HEK293 (cell line): ENCODE results near the gene RPN2.
A peak's percentile ranks its signal among the peaks of the same experiment; 100 is the strongest.

Source experiments
- BCL11A ChIP-seq: fragments of 450-650 bp; formaldehyde crosslinking; IDR thresholded peaks from 2 replicates; pipeline ENCODE4 v1.5.1; 2016; ENCODE audit warnings: low read depth, missing biosample characterization, missing genetic modification characterization
- GLI2 ChIP-seq: fragments of 450-650 bp; formaldehyde crosslinking; IDR thresholded peaks from 2 replicates; pipeline ENCODE4; 2017; ENCODE audit warnings: missing biosample characterization, missing genetic modification characterization, low read depth, borderline replicate concordance
- OSR2 ChIP-seq: fragments of 450-650 bp; formaldehyde crosslinking; IDR thresholded peaks from 2 replicates; pipeline ENCODE4 v1.5.1; 2016; ENCODE audit warnings: missing biosample characterization, missing genetic modification characterization
- SETDB1 ChIP-seq: IDR thresholded peaks from one replicate; pipeline ENCODE4 v1.6.1; 2017; ENCODE audit warnings: mild to moderate bottlenecking, low read length, moderate library complexity, mixed read lengths; ENCODE audit not compliant: insufficient read length
- SP7 ChIP-seq: fragments of 450-650 bp; formaldehyde crosslinking; IDR thresholded peaks from 2 replicates; pipeline ENCODE4 v1.5.1; 2016; ENCODE audit warnings: missing biosample characterization, missing genetic modification characterization
- TRIM28 ChIP-seq: IDR thresholded peaks from 2 replicates; pipeline ENCODE4 v1.6.1; 2011; ENCODE audit warnings: low read length, control low read depth, borderline replicate concordance
- ZEB2 ChIP-seq: fragments of 450-650 bp; formaldehyde crosslinking; IDR thresholded peaks from 2 replicates; pipeline ENCODE4 v1.5.1; 2016; ENCODE audit warnings: missing biosample characterization, missing genetic modification characterization
- ZFP3 ChIP-seq: fragments of 450-650 bp; formaldehyde crosslinking; IDR thresholded peaks from 2 replicates; pipeline ENCODE4 v1.5.1; 2016; ENCODE audit warnings: low read depth, missing biosample characterization, missing genetic modification characterization
- ZNF132 ChIP-seq: fragments of 450-650 bp; formaldehyde crosslinking; IDR thresholded peaks from 2 replicates; pipeline ENCODE4 v1.5.1; 2017; ENCODE audit warnings: missing biosample characterization, missing genetic modification characterization, borderline replicate concordance
- ZNF133 ChIP-seq: fragments of 450-650 bp; formaldehyde crosslinking; IDR thresholded peaks from 2 replicates; pipeline ENCODE4 v1.5.1; 2016; ENCODE audit warnings: missing biosample characterization, missing genetic modification characterization
- ZNF18 ChIP-seq: fragments of 450-650 bp; formaldehyde crosslinking; IDR thresholded peaks from 2 replicates; pipeline ENCODE4 v1.5.1; 2016; ENCODE audit warnings: missing biosample characterization, missing genetic modification characterization
- ZNF202 ChIP-seq: fragments of 450-650 bp; formaldehyde crosslinking; IDR thresholded peaks from 2 replicates; pipeline ENCODE4 v1.5.1; 2016; ENCODE audit warnings: missing biosample characterization, missing genetic modification characterization, borderline replicate concordance
- ZNF211 ChIP-seq: fragments of 450-650 bp; formaldehyde crosslinking; IDR thresholded peaks from 2 replicates; pipeline ENCODE4 v1.5.1; 2016; ENCODE audit warnings: low read depth, missing biosample characterization, missing genetic modification characterization
- ZNF24 ChIP-seq: fragments of 450-650 bp; formaldehyde crosslinking; IDR thresholded peaks from 2 replicates; pipeline ENCODE4 v1.5.1; 2016; ENCODE audit warnings: missing biosample characterization, missing genetic modification characterization
- ZNF302 ChIP-seq: fragments of 450-650 bp; formaldehyde crosslinking; IDR thresholded peaks from 2 replicates; pipeline ENCODE4 v1.5.1; 2016; ENCODE audit warnings: missing biosample characterization, missing genetic modification characterization, low read depth
- ZNF350 ChIP-seq: fragments of 450-650 bp; formaldehyde crosslinking; IDR thresholded peaks from 2 replicates; pipeline ENCODE4 v1.5.0; 2017; ENCODE audit warnings: missing biosample characterization, mild to moderate bottlenecking, missing genetic modification characterization
- ZNF362 ChIP-seq: fragments of 450-650 bp; formaldehyde crosslinking; IDR thresholded peaks from 2 replicates; pipeline ENCODE4 v1.5.1; 2016; ENCODE audit warnings: missing biosample characterization, missing genetic modification characterization
- ZNF391 ChIP-seq: fragments of 450-650 bp; formaldehyde crosslinking; IDR thresholded peaks from 2 replicates; pipeline ENCODE4 v1.5.1; 2016; ENCODE audit warnings: low read depth, missing biosample characterization, missing genetic modification characterization, borderline replicate concordance
- ZNF555 ChIP-seq: fragments of 450-650 bp; formaldehyde crosslinking; conservative IDR thresholded peaks from 2 replicates; pipeline ENCODE4 v1.5.1; 2017; ENCODE audit warnings: missing biosample characterization, mild to moderate bottlenecking, missing genetic modification characterization, inconsistent platforms
- ZNF571 ChIP-seq: fragments of 450-650 bp; formaldehyde crosslinking; IDR thresholded peaks from 2 replicates; pipeline ENCODE4 v1.5.0; 2017; ENCODE audit warnings: missing biosample characterization, missing genetic modification characterization
- ZNF629 ChIP-seq: fragments of 450-650 bp; formaldehyde crosslinking; IDR thresholded peaks from 2 replicates; pipeline ENCODE4 v1.5.1; 2017; ENCODE audit warnings: missing biosample characterization, missing genetic modification characterization
- ZNF658 ChIP-seq: fragments of 450-650 bp; formaldehyde crosslinking; IDR thresholded peaks from 2 replicates; pipeline ENCODE4; 2016; ENCODE audit warnings: missing biosample characterization, missing genetic modification characterization
- ZNF701 ChIP-seq: fragments of 450-650 bp; formaldehyde crosslinking; IDR thresholded peaks from 2 replicates; pipeline ENCODE4 v1.5.1; 2016; ENCODE audit warnings: missing biosample characterization, missing genetic modification characterization
- ZNF768 ChIP-seq: fragments of 450-650 bp; formaldehyde crosslinking; IDR thresholded peaks from 2 replicates; pipeline ENCODE4 v1.5.1; 2018; ENCODE audit warnings: missing biosample characterization, mild to moderate bottlenecking, missing genetic modification characterization
- ZNF830 ChIP-seq: fragments of 450-650 bp; IDR thresholded peaks from 2 replicates; pipeline ENCODE4 v1.5.0; 2018; ENCODE audit warnings: missing biosample characterization, missing genetic modification characterization, low read depth, mild to moderate bottlenecking, moderate library complexity
- TF ChIP-seq, protein P1 (sequence below): fragments of 450-650 bp; formaldehyde crosslinking; IDR thresholded peaks from 2 replicates; pipeline ENCODE4; 2016; ENCODE audit warnings: missing biosample characterization, missing genetic modification characterization
- TF ChIP-seq, protein P2 (sequence below): fragments of 450-650 bp; formaldehyde crosslinking; IDR thresholded peaks from 2 replicates; pipeline ENCODE4 v1.5.1; 2017; ENCODE audit warnings: missing biosample characterization, missing genetic modification characterization
- TF ChIP-seq, protein P3 (sequence below): fragments of 450-650 bp; formaldehyde crosslinking; IDR thresholded peaks from 2 replicates; pipeline ENCODE4 v1.5.1; 2016; ENCODE audit warnings: missing biosample characterization, missing genetic modification characterization
- TF ChIP-seq, protein P4 (sequence below): fragments of 450-650 bp; formaldehyde crosslinking; IDR thresholded peaks from 2 replicates; pipeline ENCODE4 v1.5.1; 2016; ENCODE audit warnings: missing biosample characterization, missing genetic modification characterization, low read depth

RPN2 gene

GRCh38 chr20:37178839-37179682 is at the start of gene RPN2, which contains the start of gene MROH8 (continued):
- TF ChIP-seq, protein P1, sequence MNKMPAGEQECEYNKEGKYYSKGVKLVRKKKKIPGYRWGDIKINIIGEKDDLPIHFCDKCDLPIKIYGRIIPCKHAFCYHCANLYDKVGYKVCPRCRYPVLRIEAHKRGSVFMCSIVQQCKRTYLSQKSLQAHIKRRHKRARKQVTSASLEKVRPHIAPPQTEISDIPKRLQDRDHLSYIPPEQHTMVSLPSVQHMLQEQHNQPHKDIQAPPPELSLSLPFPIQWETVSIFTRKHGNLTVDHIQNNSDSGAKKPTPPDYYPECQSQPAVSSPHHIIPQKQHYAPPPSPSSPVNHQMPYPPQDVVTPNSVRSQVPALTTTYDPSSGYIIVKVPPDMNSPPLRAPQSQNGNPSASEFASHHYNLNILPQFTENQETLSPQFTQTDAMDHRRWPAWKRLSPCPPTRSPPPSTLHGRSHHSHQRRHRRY (tag by site-specific recombination) = no peak
- TF ChIP-seq ZNF830 (tag by site-specific recombination) (no peak), SP7 (tag by site-specific recombination) (peak; percentile 76), ZNF629 (tag by site-specific recombination) (no peak), ZNF24 (no peak), ZNF658 (tag by site-specific recombination) (no peak), ZNF202 (tag by site-specific recombination) (no peak), BCL11A (tag by site-specific recombination) (no peak), SETDB1 (no peak), ZNF571 (tag by site-specific recombination) (no peak), GLI2 (tag by site-specific recombination) (no peak), TRIM28 (no peak), OSR2 (peak; percentile 67), ZNF133 (tag by site-specific recombination) (no peak), ZNF362 (peak; percentile 78), ZNF555 (no peak), ZNF211 (tag by site-specific recombination) (no peak), ZFP3 (no peak), ZNF701 (tag by site-specific recombination) (no peak), ZNF302 (tag by site-specific recombination) (no peak), ZEB2 (tag by site-specific recombination) (no peak; the same call in 1 of the 2 replicates), ZNF350 (tag by site-specific recombination) (no peak), ZNF132 (tag by site-specific recombination) (no peak), ZNF18 (tag by site-specific recombination) (peak; percentile 15; the same call in 1 of the 2 replicates), ZNF768 (tag by site-specific recombination) (no peak), ZNF391 (no peak; the same call in 1 of the 2 replicates)
- TF ChIP-seq, protein P2, sequence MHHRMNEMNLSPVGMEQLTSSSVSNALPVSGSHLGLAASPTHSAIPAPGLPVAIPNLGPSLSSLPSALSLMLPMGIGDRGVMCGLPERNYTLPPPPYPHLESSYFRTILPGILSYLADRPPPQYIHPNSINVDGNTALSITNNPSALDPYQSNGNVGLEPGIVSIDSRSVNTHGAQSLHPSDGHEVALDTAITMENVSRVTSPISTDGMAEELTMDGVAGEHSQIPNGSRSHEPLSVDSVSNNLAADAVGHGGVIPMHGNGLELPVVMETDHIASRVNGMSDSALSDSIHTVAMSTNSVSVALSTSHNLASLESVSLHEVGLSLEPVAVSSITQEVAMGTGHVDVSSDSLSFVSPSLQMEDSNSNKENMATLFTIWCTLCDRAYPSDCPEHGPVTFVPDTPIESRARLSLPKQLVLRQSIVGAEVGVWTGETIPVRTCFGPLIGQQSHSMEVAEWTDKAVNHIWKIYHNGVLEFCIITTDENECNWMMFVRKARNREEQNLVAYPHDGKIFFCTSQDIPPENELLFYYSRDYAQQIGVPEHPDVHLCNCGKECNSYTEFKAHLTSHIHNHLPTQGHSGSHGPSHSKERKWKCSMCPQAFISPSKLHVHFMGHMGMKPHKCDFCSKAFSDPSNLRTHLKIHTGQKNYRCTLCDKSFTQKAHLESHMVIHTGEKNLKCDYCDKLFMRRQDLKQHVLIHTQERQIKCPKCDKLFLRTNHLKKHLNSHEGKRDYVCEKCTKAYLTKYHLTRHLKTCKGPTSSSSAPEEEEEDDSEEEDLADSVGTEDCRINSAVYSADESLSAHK = peak; percentile 99
- TF ChIP-seq, protein P3, sequence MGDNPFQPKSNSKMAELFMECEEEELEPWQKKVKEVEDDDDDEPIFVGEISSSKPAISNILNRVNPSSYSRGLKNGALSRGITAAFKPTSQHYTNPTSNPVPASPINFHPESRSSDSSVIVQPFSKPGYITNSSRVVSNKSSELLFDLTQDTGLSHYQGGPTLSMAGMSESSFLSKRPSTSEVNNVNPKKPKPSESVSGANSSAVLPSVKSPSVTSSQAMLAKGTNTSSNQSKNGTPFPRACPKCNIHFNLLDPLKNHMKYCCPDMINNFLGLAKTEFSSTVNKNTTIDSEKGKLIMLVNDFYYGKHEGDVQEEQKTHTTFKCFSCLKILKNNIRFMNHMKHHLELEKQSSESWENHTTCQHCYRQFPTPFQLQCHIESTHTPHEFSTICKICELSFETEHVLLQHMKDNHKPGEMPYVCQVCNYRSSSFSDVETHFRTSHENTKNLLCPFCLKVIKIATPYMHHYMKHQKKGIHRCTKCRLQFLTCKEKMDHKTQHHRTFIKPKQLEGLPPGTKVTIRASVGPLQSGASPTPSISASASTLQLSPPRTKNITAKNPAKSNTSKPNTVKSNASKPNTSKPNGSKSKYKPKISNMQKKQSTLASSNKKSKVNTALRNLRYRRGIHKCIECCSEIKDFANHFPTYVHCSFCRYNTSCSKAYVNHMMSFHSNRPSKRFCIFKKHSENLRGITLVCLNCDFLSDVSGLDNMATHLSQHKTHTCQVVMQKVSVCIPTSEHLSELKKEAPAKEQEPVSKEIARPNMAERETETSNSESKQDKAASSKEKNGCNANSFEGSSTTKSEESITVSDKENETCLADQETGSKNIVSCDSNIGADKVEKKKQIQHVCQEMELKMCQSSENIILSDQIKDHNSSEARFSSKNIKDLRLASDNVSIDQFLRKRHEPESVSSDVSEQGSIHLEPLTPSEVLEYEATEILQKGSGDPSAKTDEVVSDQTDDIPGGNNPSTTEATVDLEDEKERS (tag by site-specific recombination) = no peak
- TF ChIP-seq, protein P4, sequence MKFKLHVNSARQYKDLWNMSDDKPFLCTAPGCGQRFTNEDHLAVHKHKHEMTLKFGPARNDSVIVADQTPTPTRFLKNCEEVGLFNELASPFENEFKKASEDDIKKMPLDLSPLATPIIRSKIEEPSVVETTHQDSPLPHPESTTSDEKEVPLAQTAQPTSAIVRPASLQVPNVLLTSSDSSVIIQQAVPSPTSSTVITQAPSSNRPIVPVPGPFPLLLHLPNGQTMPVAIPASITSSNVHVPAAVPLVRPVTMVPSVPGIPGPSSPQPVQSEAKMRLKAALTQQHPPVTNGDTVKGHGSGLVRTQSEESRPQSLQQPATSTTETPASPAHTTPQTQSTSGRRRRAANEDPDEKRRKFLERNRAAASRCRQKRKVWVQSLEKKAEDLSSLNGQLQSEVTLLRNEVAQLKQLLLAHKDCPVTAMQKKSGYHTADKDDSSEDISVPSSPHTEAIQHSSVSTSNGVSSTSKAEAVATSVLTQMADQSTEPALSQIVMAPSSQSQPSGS (tag by site-specific recombination) = no peak
